Fibroblast of villous mesenchyme (primary cell): Measurements from ENCODE around the gene PRDM16. TPM values are rescaled to one million over a fixed set of nuclear protein-coding genes. Genes with fewer than 3 reads are reported as not detected.
"Not testable (repeated sequence)": the region's sequence is repeated elsewhere in the genome, so short reads cannot be mapped to it uniquely, and the experiment has no call there.

ENCODE experiments used
- DNase-seq: peaks from one replicate; pipeline ENCODE4 v3.0.0-alpha.2; 2010; ENCODE audit warnings: low read depth
- H3K4me3 ChIP-seq: 2 replicates; pipeline ENCODE4 v1.5.1; 2011; ENCODE audit warnings: low read depth, mild to moderate bottlenecking, low read length
- CTCF ChIP-seq: IDR thresholded peaks from 2 replicates; pipeline ENCODE4 v1.5.1; 2012; ENCODE audit warnings: low read depth, mild to moderate bottlenecking, low read length; ENCODE audit not compliant: insufficient read depth
- total RNA-seq: library from RNA; depleted of rRNA; stranded (reverse); fragments of >200 nt; gene quantifications from 2 replicates; pipeline ENCODE4 v1.2.3, GENCODE V29; 2012

Gene PRDM16
- total RNA-seq, 1 donor = 1.7 TPM

GRCh38 chr1:3282656-3283430, 213.8 kb downstream of the PRDM16 start:
- H3K4me3 ChIP-seq = no peak overlapping the region
- DNase-seq = no peak
- no peak for TF ChIP-seq CTCF

- DNase-seq = no peak
- TF ChIP-seq CTCF = peak; percentile 35
- H3K4me3 ChIP-seq = no peak overlapping the region
Measured at GRCh38 chr1:3283849-3284248, 214.8 kb downstream of the PRDM16 start.

- H3K4me3 ChIP-seq = no peak overlapping the region
- no peak for TF ChIP-seq CTCF
- DNase-seq = no peak
Measured at GRCh38 chr1:3284691-3285090, 215.7 kb downstream of the PRDM16 start.

GRCh38 chr1:3285106-3285740, 216.2 kb downstream of the PRDM16 start:
- TF ChIP-seq CTCF = no peak
- no peak for DNase-seq
- no peak overlapping the region for H3K4me3 ChIP-seq

- H3K4me3 ChIP-seq, DNase-seq: not testable (repeated sequence)
Measured at GRCh38 chr1:3287095-3287494, 218.1 kb downstream of the PRDM16 start.

GRCh38 chr1:3287656-3288160, 218.7 kb downstream of the PRDM16 start:
- no peak for DNase-seq

More at GRCh38 chr1:3287656-3288160, 218.7 kb downstream of the PRDM16 start:
- TF ChIP-seq CTCF = no peak
- no peak overlapping the region for H3K4me3 ChIP-seq
